GM12892 (cell line): ENCODE results near the gene NCAPD2.
"Not testable (repeated sequence)": the region's sequence is repeated elsewhere in the genome, so short reads cannot be mapped to it uniquely, and the experiment has no call there.

ENCODE experiments used
- POLR2A ChIP-seq: IDR thresholded peaks from 2 replicates; pipeline ENCODE4 v1.6.1; 2011; ENCODE audit warnings: low read depth, low read length, control low read depth
- POLR2AphosphoS5 ChIP-seq: IDR thresholded peaks from 2 replicates; pipeline ENCODE4 v1.6.1; 2011; ENCODE audit warnings: low read depth, low read length, control low read depth

DNA sequence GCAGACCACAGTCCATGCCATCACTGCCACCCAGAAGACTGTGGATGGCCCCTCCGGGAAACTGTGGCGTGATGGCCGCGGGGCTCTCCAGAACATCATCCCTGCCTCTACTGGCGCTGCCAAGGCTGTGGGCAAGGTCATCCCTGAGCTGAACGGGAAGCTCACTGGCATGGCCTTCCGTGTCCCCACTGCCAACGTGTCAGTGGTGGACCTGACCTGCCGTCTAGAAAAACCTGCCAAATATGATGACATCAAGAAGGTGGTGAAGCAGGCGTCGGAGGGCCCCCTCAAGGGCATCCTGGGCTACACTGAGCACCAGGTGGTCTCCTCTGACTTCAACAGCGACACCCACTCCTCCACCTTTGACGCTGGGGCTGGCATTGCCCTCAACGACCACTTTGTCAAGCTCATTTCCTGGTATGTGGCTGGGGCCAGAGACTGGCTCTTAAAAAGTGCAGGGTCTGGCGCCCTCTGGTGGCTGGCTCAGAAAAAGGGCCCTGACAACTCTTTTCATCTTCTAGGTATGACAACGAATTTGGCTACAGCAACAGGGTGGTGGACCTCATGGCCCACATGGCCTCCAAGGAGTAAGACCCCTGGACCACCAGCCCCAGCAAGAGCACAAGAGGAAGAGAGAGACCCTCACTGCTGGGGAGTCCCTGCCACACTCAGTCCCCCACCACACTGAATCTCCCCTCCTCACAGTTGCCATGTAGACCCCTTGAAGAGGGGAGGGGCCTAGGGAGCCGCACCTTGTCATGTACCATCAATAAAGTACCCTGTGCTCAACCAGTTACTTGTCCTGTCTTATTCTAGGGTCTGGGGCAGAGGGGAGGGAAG, 43.9 kb downstream of the NCAPD2 start:
- not testable (repeated sequence) for TF ChIP-seq POLR2A, POLR2AphosphoS5
